Right lobe of liver (tissue), 4 donors: ENCODE results near the gene NT5E.

ENCODE experiments used
- CTCF ChIP-seq, 4 donors: fragments of 200-600 bp in 3 of 4; fragments of 450-650 bp in 1 of 4; IDR thresholded peaks; one replicate each; pipeline versions ENCODE4 v1.5.1 to v1.8.0; 2016 to 2022; ENCODE audit warnings: antibody characterized with exemption in 4 of 4, mild to moderate bottlenecking in 2 of 4
- POLR2A ChIP-seq: fragments of 450-650 bp; IDR thresholded peaks from one replicate; pipeline ENCODE4 v1.6.1; 2017; ENCODE audit warnings: antibody characterized with exemption, mild to moderate bottlenecking
- donor health status: DM: no; HTN: no; CAD: no.
- donor health status: DM: no; HTN: no; CAD: no.
- donor health status: DM: no; HTN: yes; CAD: no.

GRCh38 chr6:85465762-85466161, 15.9 kb downstream of the NT5E start:
- TF ChIP-seq POLR2A (no peak), CTCF (IDR thresholded peaks at IDR 0.05) (no peak)
